ENCODE data around the gene TFEB. TPM values are rescaled to one million over a fixed set of nuclear protein-coding genes. Genes with fewer than 3 reads are reported as not detected.

Gene TFEB
- total RNA-seq, 1 donor from 2014 or later = 3.1 TPM

GRCh38 chr6:41670703-41671360, 64.6 kb downstream of the TFEB start:
- H3K4me1 Mint-ChIP-seq (ENCODE audit: low read depth, unreplicated experiment) = peaks cover 19% of the 10 kb centered on the region
- no peak for DNase-seq
- no peak overlapping the region for H3K4me3 Mint-ChIP-seq (ENCODE audit: unreplicated experiment)
- H3K9me3 Mint-ChIP-seq (ENCODE audit: unreplicated experiment) = peaks cover 10% of the 10 kb centered on the region
- H3K27me3 Mint-ChIP-seq (ENCODE audit: unreplicated experiment) = peaks cover 3% of the 10 kb centered on the region
- TF ChIP-seq, protein P1, sequence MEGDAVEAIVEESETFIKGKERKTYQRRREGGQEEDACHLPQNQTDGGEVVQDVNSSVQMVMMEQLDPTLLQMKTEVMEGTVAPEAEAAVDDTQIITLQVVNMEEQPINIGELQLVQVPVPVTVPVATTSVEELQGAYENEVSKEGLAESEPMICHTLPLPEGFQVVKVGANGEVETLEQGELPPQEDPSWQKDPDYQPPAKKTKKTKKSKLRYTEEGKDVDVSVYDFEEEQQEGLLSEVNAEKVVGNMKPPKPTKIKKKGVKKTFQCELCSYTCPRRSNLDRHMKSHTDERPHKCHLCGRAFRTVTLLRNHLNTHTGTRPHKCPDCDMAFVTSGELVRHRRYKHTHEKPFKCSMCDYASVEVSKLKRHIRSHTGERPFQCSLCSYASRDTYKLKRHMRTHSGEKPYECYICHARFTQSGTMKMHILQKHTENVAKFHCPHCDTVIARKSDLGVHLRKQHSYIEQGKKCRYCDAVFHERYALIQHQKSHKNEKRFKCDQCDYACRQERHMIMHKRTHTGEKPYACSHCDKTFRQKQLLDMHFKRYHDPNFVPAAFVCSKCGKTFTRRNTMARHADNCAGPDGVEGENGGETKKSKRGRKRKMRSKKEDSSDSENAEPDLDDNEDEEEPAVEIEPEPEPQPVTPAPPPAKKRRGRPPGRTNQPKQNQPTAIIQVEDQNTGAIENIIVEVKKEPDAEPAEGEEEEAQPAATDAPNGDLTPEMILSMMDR (IDR thresholded peaks at IDR 0.05; ENCODE audit: partially characterized antibody, unreplicated experiment) = no peak
- H3K27ac Mint-ChIP-seq (ENCODE audit: unreplicated experiment) = no peak overlapping the region
- H3K36me3 Mint-ChIP-seq (ENCODE audit: unreplicated experiment) = no peaks in the 10 kb centered on the region

GRCh38 chr6:41668968-41669367, 66.4 kb downstream of the TFEB start:
- TF ChIP-seq, protein P1 (IDR thresholded peaks at IDR 0.05; ENCODE audit: partially characterized antibody, unreplicated experiment) = no peak
- Mint-ChIP-seq H3K4me1 (ENCODE audit: low read depth, unreplicated experiment) (peaks cover 5% of the 10 kb centered on the region), H3K9me3 (ENCODE audit: unreplicated experiment) (peaks cover 4% of the 10 kb centered on the region), H3K4me3 (ENCODE audit: unreplicated experiment) (no peak overlapping the region), H3K27ac (ENCODE audit: unreplicated experiment) (no peak overlapping the region), H3K27me3 (ENCODE audit: unreplicated experiment) (peaks cover 2% of the 10 kb centered on the region), H3K36me3 (ENCODE audit: unreplicated experiment) (no peaks in the 10 kb centered on the region)
- no peak for DNase-seq

- no peak overlapping the region for H3K27ac Mint-ChIP-seq (ENCODE audit: unreplicated experiment)
- no peaks in the 10 kb centered on the region for H3K4me1 Mint-ChIP-seq (ENCODE audit: low read depth, unreplicated experiment)
- H3K9me3 Mint-ChIP-seq (ENCODE audit: unreplicated experiment) = peaks cover 4% of the 10 kb centered on the region
- no peak for DNase-seq
- peaks cover 2% of the 10 kb centered on the region for H3K27me3 Mint-ChIP-seq (ENCODE audit: unreplicated experiment)
- no peak overlapping the region for H3K4me3 Mint-ChIP-seq (ENCODE audit: unreplicated experiment)
- H3K36me3 Mint-ChIP-seq (ENCODE audit: unreplicated experiment) = no peaks in the 10 kb centered on the region
- TF ChIP-seq, protein P1 (IDR thresholded peaks at IDR 0.05; ENCODE audit: partially characterized antibody, unreplicated experiment) = no peak
These were observed 68.2 kb downstream of the TFEB start for GRCh38 chr6:41667195-41667594.

- no peak overlapping the region for H3K27ac Mint-ChIP-seq (ENCODE audit: unreplicated experiment)
- no peaks in the 10 kb centered on the region for H3K9me3 Mint-ChIP-seq (ENCODE audit: unreplicated experiment)
- no peak for DNase-seq
- no peak overlapping the region for H3K4me3 Mint-ChIP-seq (ENCODE audit: unreplicated experiment)
- H3K36me3 Mint-ChIP-seq (ENCODE audit: unreplicated experiment) = no peaks in the 10 kb centered on the region
- H3K27me3 Mint-ChIP-seq (ENCODE audit: unreplicated experiment) = peaks cover 2% of the 10 kb centered on the region
- TF ChIP-seq, protein P1 (IDR thresholded peaks at IDR 0.05; ENCODE audit: partially characterized antibody, unreplicated experiment) = no peak
- H3K4me1 Mint-ChIP-seq (ENCODE audit: low read depth, unreplicated experiment) = no peaks in the 10 kb centered on the region
These were observed 71.1 kb downstream of the TFEB start for GRCh38 chr6:41664271-41664670.

DNA sequence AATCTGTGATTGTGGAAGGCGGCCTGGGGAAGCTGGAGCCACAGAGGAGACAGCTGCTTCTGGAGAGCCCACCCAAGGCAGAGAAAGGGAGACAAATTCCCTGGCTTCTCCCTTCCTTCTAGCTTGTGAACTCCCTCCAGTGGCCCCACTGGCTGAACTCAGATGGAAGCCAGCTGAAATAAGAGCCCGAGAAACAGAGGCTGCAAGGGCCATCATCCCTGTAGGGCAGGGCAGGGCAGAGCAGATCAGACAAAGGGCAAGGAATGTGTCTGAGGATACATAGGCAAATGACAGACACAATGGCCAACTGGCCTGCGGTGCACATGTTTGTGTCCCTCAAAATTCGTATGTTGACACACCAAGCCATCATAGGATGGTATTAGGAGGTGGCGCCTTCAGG, 71.8 kb downstream of the TFEB start:
- no peak for DNase-seq
- TF ChIP-seq, protein P1 (IDR thresholded peaks at IDR 0.05; ENCODE audit: partially characterized antibody, unreplicated experiment) = no peak
- Mint-ChIP-seq H3K4me1 (ENCODE audit: low read depth, unreplicated experiment) (no peaks in the 10 kb centered on the region), H3K27ac (ENCODE audit: unreplicated experiment) (no peak overlapping the region), H3K4me3 (ENCODE audit: unreplicated experiment) (no peak overlapping the region), H3K27me3 (ENCODE audit: unreplicated experiment) (no peaks in the 10 kb centered on the region), H3K36me3 (ENCODE audit: unreplicated experiment) (no peaks in the 10 kb centered on the region), H3K9me3 (ENCODE audit: unreplicated experiment) (no peaks in the 10 kb centered on the region)

Data from glutamatergic neuron (in vitro differentiated cells).